ENCODE measurements around the gene ECHS1. TPM values are rescaled to one million over a fixed set of nuclear protein-coding genes. Genes with fewer than 3 reads are reported as not detected.

The ECHS1 gene
- total RNA-seq, 4 donors from 2014 or later = 64.0 to 77.7 (median 73.2) TPM

GRCh38 chr10:133346413-133346812 lies 26.7 kb downstream of the ECHS1 start:
- H3K27ac ChIP-seq (replicated peaks in 1 of 4) = no peak overlapping the region
- peaks cover 0 to 94% (median 15%) of the 10 kb centered on the region in 4 donors for H3K27me3 ChIP-seq
- DNase-seq (ENCODE audit: extremely low spot score) = no peak
- intact Hi-C loops (cut with DNase I) = no loop called here
- no peaks in the 10 kb centered on the region for H3K9me3 ChIP-seq
- TF ChIP-seq POLR2AphosphoS5 (IDR thresholded peaks at IDR 0.05) (no peak), CTCF (IDR thresholded peaks at IDR 0.05) (no peak), POLR2A (IDR thresholded peaks at IDR 0.05; ENCODE audit: low read depth) (no peak), EP300 (IDR thresholded peaks at IDR 0.05) (no peak)
- 65% methylated on average over 11 of the region's 11 CpGs for WGBS
- no peaks in the 10 kb centered on the region for H3K36me3 ChIP-seq
- H3K4me1 ChIP-seq = peaks cover 0 to 4% (median 0%) of the 10 kb centered on the region in 4 donors
- H3K4me3 ChIP-seq = no peak overlapping the region

GRCh38 chr10:133344236-133344635 lies 28.9 kb downstream of the ECHS1 start:
- H3K4me3 ChIP-seq = no peak overlapping the region
- H3K36me3 ChIP-seq = no peaks in the 10 kb centered on the region
- peaks cover 0 to 95% (median 15%) of the 10 kb centered on the region in 4 donors for H3K27me3 ChIP-seq
- no peak for DNase-seq (ENCODE audit: extremely low spot score)
- peaks cover 0 to 4% (median 0%) of the 10 kb centered on the region in 4 donors for H3K4me1 ChIP-seq
- WGBS = 70% methylated on average over 5 of the region's 5 CpGs
- intact Hi-C loops (cut with DNase I) = no loop called here
- H3K27ac ChIP-seq (replicated peaks in 1 of 4) = no peak overlapping the region
- TF ChIP-seq POLR2A (IDR thresholded peaks at IDR 0.05; ENCODE audit: low read depth) (no peak), POLR2AphosphoS5 (IDR thresholded peaks at IDR 0.05) (no peak)
- H3K9me3 ChIP-seq = no peaks in the 10 kb centered on the region

GRCh38 chr10:133343558-133343957 lies 29.6 kb downstream of the ECHS1 start:
- peaks cover 0 to 95% (median 15%) of the 10 kb centered on the region in 4 donors for H3K27me3 ChIP-seq
- intact Hi-C loops (cut with DNase I) = no loop called here
- DNase-seq (ENCODE audit: extremely low spot score) = no peak
- H3K36me3 ChIP-seq = no peaks in the 10 kb centered on the region
- TF ChIP-seq EP300 (IDR thresholded peaks at IDR 0.05) (no peak), POLR2A (IDR thresholded peaks at IDR 0.05; ENCODE audit: low read depth) (no peak), POLR2AphosphoS5 (IDR thresholded peaks at IDR 0.05) (no peak), CTCF (IDR thresholded peaks at IDR 0.05) (no peak)
- 71% methylated on average over 9 of the region's 9 CpGs for WGBS
- peaks cover 0 to 4% (median 0%) of the 10 kb centered on the region in 4 donors for H3K4me1 ChIP-seq
- no peaks in the 10 kb centered on the region for H3K9me3 ChIP-seq
- no peak overlapping the region for H3K27ac ChIP-seq (replicated peaks in 1 of 4)
- no peak overlapping the region for H3K4me3 ChIP-seq

GRCh38 chr10:133342942-133343341 lies 30.2 kb downstream of the ECHS1 start:
- Histone ChIP-seq H3K4me3 (no peak overlapping the region), H3K4me1 (peaks cover 0 to 4% (median 0%) of the 10 kb centered on the region in 4 donors), H3K9me3 (no peaks in the 10 kb centered on the region), H3K27ac (replicated peaks in 1 of 4) (no peak overlapping the region), H3K36me3 (no peaks in the 10 kb centered on the region), H3K27me3 (peaks cover 0 to 97% (median 20%) of the 10 kb centered on the region in 4 donors)
- TF ChIP-seq POLR2AphosphoS5 (IDR thresholded peaks at IDR 0.05) = no peak
- no peak for TF ChIP-seq CTCF (IDR thresholded peaks at IDR 0.05)
- TF ChIP-seq POLR2A (IDR thresholded peaks at IDR 0.05; ENCODE audit: low read depth) = no peak
- TF ChIP-seq EP300 (IDR thresholded peaks at IDR 0.05) = no peak
- WGBS = 82% methylated on average over 8 of the region's 8 CpGs
- intact Hi-C loops (cut with DNase I) = no loop called here
- no peak for DNase-seq (ENCODE audit: extremely low spot score)

GRCh38 chr10:133341983-133342382 lies 31.2 kb downstream of the ECHS1 start:
- H3K27me3 ChIP-seq = peaks cover 0 to 97% (median 23%) of the 10 kb centered on the region in 4 donors
- H3K4me3 ChIP-seq = no peak overlapping the region
- no peaks in the 10 kb centered on the region for H3K36me3 ChIP-seq
- H3K27ac ChIP-seq (replicated peaks in 1 of 4) = no peak overlapping the region
- no peaks in the 10 kb centered on the region for H3K9me3 ChIP-seq
- WGBS = 88% methylated on average over 4 of the region's 4 CpGs
- H3K4me1 ChIP-seq = peaks cover 0 to 8% (median 0%) of the 10 kb centered on the region in 4 donors
- DNase-seq (ENCODE audit: extremely low spot score) = no peak
- intact Hi-C loops (cut with DNase I) = no loop called here
- no peak for TF ChIP-seq POLR2A (IDR thresholded peaks at IDR 0.05; ENCODE audit: low read depth)
- TF ChIP-seq EP300 (IDR thresholded peaks at IDR 0.05) = no peak
- TF ChIP-seq CTCF (IDR thresholded peaks at IDR 0.05) = no peak
- no peak for TF ChIP-seq POLR2AphosphoS5 (IDR thresholded peaks at IDR 0.05)

Data from esophagus muscularis mucosa (tissue), 4 donors.